K562 treated with DMSO at 1 percent for 12 hours (cell line): ENCODE measurements around the gene OST4. TPM values are rescaled to one million over a fixed set of nuclear protein-coding genes. Genes with fewer than 3 reads are reported as not detected.

Experiments
- total RNA-seq: library from RNA; unstranded; fragments of 300-600 nt; gene quantifications from 2 replicates; pipeline ENCODE4 v1.2.3, GENCODE V29; 2022; ENCODE audit not compliant: insufficient read depth

The OST4 gene
- 189 and 265 TPM in 2 replicates for total RNA-seq

GRCh38 chr2:27071277-27071989 lies at the start of gene OST4:
TSS of gene OST4 (minus strand) at chr2:27071654.

GRCh38 chr2:27118525-27119329 lies 47.3 kb upstream of the OST4 start, which contains the start of gene CGREF1:
TSS of gene CGREF1 (minus strand) at chr2:27119128. CDS start at chr2:27104366, 14,762 bp downstream.

GRCh38 chr2:27086724-27087593 lies 15.5 kb upstream of the OST4 start, which contains the start of gene KHK:
TSS of gene KHK (plus strand) at chr2:27086772. CDS start at chr2:27087260, 488 bp downstream.

GRCh38 chr2:27078267-27079194 lies 7.1 kb upstream of the OST4 start, which contains the start of gene EMILIN1:
TSS of gene EMILIN1 (plus strand) at chr2:27078615. CDS start at chr2:27079066, 451 bp downstream.

GRCh38 chr2:27050996-27051901 lies 20.2 kb downstream of the OST4 start, which contains the start of gene AGBL5:
TSS of gene AGBL5 (plus strand) at chr2:27051668. CDS start at chr2:27052959, 1,291 bp downstream.

GRCh38 chr2:27032495-27033252 lies 38.8 kb downstream of the OST4 start, which contains the start of gene TMEM214:
TSS of gene TMEM214 (plus strand) at chr2:27032965. CDS start at chr2:27033016, 51 bp downstream.

Other genes with a start within 250 kb of the OST4 start
- gene DPYSL5, start 223.5 kb downstream of the OST4 start, total RNA-seq, result not detected in 2 replicates
- gene MAPRE3, start 101.0 kb downstream of the OST4 start, total RNA-seq, result 40.8 and 70.3 TPM in 2 replicates
- gene TMEM214, start 38.7 kb downstream of the OST4 start, total RNA-seq, result 64.5 and 121 TPM in 2 replicates
- 24.2 and 44.5 TPM in 2 replicates for gene AGBL5, start 20.0 kb downstream of the OST4 start, total RNA-seq
- 1.4 and 2.9 TPM in 2 replicates for gene EMILIN1, start 7.0 kb upstream of the OST4 start, total RNA-seq
- 13.5 and 20.4 TPM in 2 replicates for gene KHK, start 15.1 kb upstream of the OST4 start, total RNA-seq
- not detected in 2 replicates for gene CGREF1, start 47.5 kb upstream of the OST4 start, total RNA-seq
- gene ABHD1, start 52.2 kb upstream of the OST4 start, total RNA-seq, result not detected in 2 replicates
- 70.9 and 81.1 TPM in 2 replicates for gene PREB, start 63.0 kb upstream of the OST4 start, total RNA-seq
- gene PRR30, start 67.8 kb upstream of the OST4 start, total RNA-seq, result not detected in 2 replicates
- gene TCF23, start 77.3 kb upstream of the OST4 start, total RNA-seq, result not detected in 2 replicates
- gene ATRAID, start 140.4 kb upstream of the OST4 start, total RNA-seq, result 90.6 and 94.9 TPM in 2 replicates
- 16.8 and 39.2 TPM in 2 replicates for gene SLC5A6, start 140.6 kb upstream of the OST4 start, total RNA-seq
- 24.7 and 44.2 TPM in 2 replicates for gene CAD, start 145.7 kb upstream of the OST4 start, total RNA-seq
- 1.9 and 3.6 TPM in 2 replicates for gene SLC30A3, start 191.4 kb upstream of the OST4 start, total RNA-seq
- gene DNAJC5G, start 203.8 kb upstream of the OST4 start, total RNA-seq, result not detected in 2 replicates
- not detected in 2 replicates for gene TRIM54, start 210.8 kb upstream of the OST4 start, total RNA-seq
- gene UCN, start 236.8 kb upstream of the OST4 start, total RNA-seq, result 10.6 and 12.6 TPM in 2 replicates